GM21447 (cell line): Measurements from ENCODE around the gene NKAIN2.
"Not testable (repeated sequence)": the region's sequence is repeated elsewhere in the genome, so short reads cannot be mapped to it uniquely, and the experiment has no call there.

Experiments used
- ATAC-seq: cut with Tn5 transposase; IDR thresholded peaks from one replicate; pipeline ENCODE4 v1.9.1; 2021; ENCODE audit not compliant: unreplicated experiment

NKAIN2 gene

GRCh38 chr6:123888771-123889513 is 85.3 kb downstream of the NKAIN2 start:
- ATAC-seq, result no peak

DNA sequence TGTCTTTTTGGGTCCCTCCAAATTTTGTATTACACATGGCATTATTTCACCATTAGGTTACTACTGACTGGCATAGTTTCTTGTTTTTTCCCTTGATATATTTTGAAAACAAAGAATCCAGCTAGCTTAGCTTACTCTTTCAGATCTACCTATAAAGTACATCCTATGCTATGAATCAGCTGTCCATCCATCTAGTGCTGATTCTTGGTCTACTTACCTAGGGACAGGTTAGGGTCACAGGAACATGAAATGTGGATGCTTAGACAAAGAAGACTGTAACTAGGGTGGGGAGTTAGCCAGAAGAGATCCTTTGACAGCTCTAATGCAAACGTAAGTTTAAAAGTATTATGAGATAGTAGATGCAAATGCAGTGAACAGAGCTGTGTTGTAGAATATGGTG is 91.7 kb downstream of the NKAIN2 start:
- no peak for ATAC-seq

- no peak for ATAC-seq
Observed at GRCh38 chr6:123895806-123896205, 92.1 kb downstream of the NKAIN2 start.

DNA sequence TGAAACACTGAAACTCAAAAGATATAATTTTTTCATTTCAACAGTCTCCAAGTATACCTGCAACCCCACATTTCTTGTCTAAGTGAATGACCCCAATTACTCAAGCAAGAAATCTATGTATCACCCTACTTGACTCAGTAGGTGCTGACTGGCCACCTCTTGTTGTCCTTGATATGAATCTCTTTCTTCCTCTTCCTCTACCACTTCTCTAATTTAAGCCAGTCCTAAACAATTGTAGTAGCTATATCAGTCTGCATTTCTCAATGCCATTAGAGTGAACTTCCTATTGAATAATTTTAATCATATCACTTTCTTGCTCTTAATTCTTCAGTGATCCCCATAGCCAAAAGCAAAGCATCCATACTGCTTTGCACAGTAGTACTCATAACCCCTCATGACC is 93.2 kb downstream of the NKAIN2 start:
- ATAC-seq, result no peak

DNA sequence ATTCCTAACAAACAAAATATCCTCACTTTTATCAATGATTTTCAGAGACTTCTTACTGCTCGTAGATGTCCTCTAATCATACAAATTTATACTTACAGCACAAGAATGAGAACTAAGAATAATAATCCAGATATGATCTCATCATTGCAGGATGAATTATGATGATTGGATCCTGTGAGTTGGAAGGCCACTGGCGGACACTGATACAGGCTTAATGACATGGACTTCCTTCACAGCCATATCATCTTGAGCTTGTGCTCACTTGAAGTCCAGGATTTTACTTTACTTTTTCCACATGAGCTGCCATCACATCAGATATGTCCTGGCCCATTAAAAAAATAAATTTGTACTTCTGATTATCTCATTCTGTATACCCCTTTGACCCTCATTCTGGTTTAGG is 94.3 kb downstream of the NKAIN2 start:
- ATAC-seq, result no peak

- ATAC-seq, result no peak
Observed at GRCh38 chr6:123898665-123899064, 95.0 kb downstream of the NKAIN2 start.

DNA sequence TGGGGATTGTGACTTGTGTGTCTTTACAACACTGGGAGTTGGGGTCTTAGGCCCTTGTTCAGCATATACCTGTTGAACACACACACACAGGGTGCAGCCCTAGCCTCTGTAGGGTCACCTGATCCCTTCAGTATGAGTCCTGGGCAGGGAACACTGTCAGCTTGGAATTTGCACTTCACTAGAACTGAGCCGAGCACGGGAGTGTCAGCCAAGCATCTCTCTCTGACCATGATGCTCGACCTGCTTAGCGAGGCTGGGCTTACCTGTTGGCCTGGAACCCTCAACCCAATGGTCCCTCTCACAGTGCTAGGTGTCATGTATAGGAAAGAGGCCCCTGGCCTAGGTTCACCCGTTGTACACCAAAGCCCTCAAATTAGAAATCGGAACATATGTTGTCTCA is 96.1 kb downstream of the NKAIN2 start:
- ATAC-seq, result no peak

GRCh38 chr6:123901436-123901835 is 97.8 kb downstream of the NKAIN2 start:
- ATAC-seq, result no peak

- no peak for ATAC-seq
Observed at GRCh38 chr6:123902738-123903313, 99.2 kb downstream of the NKAIN2 start.

GRCh38 chr6:123904228-123904627 is 100.6 kb downstream of the NKAIN2 start:
- ATAC-seq, result no peak

DNA sequence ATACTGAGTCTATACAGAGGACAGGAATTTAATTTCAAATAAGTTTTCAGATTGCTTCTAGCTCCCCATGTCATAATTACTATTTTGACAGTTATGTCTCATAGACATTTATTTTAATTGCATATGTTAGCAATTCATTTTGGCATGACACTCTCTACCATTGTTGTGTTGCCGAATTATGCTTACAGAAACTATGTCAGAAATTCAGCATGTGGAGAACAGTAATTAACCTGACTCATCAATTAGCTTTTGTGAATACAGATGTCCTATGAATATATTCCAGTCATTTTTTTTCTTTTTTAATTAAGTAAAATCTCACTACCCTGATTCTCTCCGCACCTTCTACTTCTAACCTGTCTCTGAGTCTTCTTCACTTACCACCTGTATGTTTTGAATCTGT is 105.1 kb downstream of the NKAIN2 start:
- no peak for ATAC-seq

GRCh38 chr6:123909989-123910388 is 106.3 kb downstream of the NKAIN2 start:
- no peak for ATAC-seq

- no peak for ATAC-seq
Observed at GRCh38 chr6:123913863-123914262, 110.2 kb downstream of the NKAIN2 start.

DNA sequence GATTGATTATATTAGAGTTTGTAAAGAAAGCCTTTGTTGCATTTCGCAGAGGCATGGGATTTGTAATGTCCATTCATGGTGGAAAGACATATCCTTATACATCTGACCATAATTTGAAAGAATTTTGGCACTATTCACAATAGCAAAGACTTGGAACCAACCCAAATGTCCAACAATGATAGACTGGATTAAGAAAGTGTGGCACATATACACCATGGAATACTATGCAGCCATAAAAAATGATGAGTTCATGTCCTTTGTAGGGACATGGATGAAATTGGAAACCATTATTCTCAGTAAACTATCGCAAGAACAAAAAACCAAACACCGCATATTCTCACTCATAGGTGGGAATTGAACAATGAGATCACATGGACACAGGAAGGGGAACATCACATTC is 119.7 kb downstream of the NKAIN2 start:
- ATAC-seq, result not testable (repeated sequence)

DNA sequence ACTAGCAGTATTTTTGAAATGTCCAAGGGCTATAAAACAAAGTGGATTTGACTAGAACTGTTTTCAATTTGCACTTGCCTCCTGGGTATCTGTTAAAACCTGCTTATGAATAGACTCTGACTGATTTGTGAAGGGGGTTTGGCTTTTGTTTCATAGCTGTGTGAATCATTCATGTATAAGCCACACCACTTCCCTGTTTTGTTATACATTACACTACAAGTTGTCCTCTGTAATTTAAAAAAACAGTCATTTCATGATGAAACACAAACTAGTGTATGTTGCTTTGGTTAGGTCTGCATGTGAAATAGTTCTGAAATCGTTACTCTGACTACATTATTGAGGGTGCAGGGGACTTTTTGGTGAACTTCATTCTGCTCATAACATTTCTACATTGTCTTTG is 121.7 kb downstream of the NKAIN2 start:
- ATAC-seq, result peak; percentile 90

DNA sequence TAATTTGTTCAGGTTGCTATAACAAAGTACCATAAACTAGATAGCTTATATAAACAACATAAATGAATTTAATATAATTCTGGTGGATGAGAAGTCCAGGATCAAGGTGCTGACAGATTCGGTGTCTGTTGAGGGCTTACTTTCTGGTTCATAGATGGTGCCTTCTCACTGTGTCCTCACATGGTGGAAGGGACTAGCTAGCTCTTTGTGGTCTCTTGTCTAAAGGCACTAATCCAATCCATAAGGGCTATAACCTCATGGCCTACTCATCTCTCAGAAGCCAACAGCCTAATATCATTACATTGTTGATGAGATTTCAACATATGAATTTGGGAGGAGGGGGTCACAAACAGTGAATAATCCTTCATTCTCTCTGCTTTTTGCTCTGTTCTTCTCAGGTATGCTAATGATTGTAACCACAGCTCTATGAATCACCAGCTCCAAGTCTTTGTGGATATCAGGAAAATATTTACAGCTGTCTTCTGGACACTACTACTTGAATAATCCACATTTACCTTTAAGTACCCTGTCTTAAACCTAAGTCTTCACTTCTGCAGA is 122.3 kb downstream of the NKAIN2 start:
- ATAC-seq, result no peak

DNA sequence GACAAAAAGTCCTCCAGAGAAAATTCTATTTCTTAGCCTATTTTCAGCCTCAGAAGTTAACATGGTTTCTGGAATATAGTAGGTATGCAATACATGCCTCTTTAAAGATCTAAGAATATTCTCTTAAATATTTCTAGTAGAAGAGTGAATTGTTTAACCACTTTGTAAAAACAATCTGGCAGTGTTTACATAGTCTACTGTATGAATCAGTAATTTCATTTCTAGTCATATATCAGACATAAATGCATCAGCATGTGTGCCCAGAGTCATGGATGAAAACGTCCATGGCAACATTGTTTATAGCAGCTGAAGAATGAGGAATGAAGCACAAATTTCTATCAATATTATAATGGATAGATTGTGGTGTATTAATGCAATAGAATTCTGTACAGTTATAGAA is 124.9 kb downstream of the NKAIN2 start:
- no peak for ATAC-seq

DNA sequence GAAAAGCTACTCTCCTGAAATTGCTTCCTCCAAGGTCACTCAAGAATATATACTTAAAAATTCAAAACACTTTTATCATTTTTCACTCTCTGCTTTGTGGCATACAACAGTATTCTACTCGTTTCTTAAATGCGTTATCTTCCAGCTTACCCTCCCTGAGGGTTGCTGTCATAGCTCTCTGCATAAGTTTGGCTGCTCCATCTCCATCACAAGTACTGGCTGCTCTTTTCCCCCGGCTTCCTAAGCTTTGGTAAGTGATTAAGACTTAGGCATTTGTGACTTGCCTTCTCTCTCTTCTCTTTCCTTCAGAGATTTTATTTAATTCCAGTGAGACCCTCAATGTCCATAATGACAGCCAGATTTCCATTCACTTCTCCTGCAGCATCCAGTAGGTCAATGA is 128.3 kb downstream of the NKAIN2 start:
- no peak for ATAC-seq

DNA sequence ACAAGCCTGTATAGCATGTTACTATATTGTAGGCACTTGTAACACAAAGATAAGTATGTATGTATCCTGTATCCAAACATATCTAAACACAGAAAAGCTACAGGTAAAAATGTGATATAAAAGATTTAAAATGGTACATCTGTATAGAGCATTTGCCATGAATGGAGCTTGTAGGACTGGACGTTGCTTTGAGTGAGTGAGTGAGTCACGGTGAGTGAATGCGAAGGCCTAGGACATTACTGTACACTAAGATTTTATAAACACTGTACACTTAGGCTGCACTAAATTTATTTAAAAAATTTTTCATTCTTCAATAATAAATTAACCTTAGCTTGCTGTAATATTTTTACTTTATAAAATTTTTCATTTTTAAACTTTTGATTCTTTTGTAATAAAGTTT is 136.9 kb downstream of the NKAIN2 start:
- ATAC-seq, result no peak

- no peak for ATAC-seq
Observed at GRCh38 chr6:123941855-123942254, 138.2 kb downstream of the NKAIN2 start.

- no peak for ATAC-seq
Observed at GRCh38 chr6:123945386-123945785, 141.7 kb downstream of the NKAIN2 start.

- no peak for ATAC-seq
Observed at GRCh38 chr6:123953920-123954319, 150.3 kb downstream of the NKAIN2 start.
